ENCODE results near the gene CASD1. TPM values are rescaled to one million over a fixed set of nuclear protein-coding genes. Genes with fewer than 3 reads are reported as not detected.

CASD1 gene
- 157 and 187 TPM in 2 replicates for polyA plus RNA-seq
- 153 and 166 TPM in 2 replicates for polyA minus RNA-seq

DNA sequence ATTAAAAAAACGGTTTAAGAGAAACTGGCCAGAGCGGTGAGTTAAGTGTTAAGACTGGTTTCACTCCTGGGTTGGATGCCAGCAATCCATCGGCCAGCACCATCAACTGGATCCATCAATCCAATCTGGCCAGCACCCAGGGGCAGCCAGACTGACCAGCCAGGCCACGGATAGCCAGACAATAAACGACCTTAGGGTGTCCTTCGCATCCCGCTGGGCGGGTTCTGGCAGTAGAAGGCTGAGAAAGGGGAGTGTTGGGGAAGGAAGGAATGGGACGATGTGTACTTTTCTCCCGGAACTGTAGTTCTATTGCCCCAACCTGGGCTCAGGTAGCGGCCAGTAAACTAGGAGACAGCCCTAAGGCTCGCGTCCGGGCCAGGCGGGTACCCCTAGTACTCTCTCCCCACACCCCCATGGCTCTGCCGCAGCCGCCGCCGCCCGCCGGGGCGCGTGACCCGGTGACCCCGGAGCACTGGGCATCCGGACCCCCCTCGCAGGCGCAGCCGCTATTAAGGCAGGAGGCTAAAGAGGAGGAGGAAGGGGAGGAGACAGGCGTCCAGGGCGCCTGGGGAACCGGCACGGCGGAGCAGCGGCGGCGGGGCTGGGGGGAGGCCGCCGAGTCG, at the start of gene CASD1:
Gene CASD1, plus strand, starts transcription at position 546 of the 623 bp plus-strand sequence. CDS start 276 bp downstream, outside the sequence.
- H2AFZ ChIP-seq (ENCODE audit: low read depth, low read length): peak within 1 kb of the TSS; percentile 94
- TF ChIP-seq RAD21 (conservative IDR thresholded peaks at IDR 0.05) (no peak), EZH2 (IDR thresholded peaks at IDR 0.05; ENCODE audit: borderline replicate concordance, insufficient read depth, low read length, poor library complexity, severe bottlenecking) (no peak), POLR2AphosphoS5 (IDR thresholded peaks at IDR 0.05) (no peak), SMC3 (conservative IDR thresholded peaks at IDR 0.05; ENCODE audit: poor library complexity) (no peak), MXI1 (conservative IDR thresholded peaks at IDR 0.05; ENCODE audit: poor library complexity, severe bottlenecking) (no peak), CTCF (IDR thresholded peaks at IDR 0.05; ENCODE audit: poor library complexity, severe bottlenecking) (no peak), TAF1 (IDR thresholded peaks at IDR 0.05; ENCODE audit: low read depth) (no peak)
- TF ChIP-seq, protein P1, sequence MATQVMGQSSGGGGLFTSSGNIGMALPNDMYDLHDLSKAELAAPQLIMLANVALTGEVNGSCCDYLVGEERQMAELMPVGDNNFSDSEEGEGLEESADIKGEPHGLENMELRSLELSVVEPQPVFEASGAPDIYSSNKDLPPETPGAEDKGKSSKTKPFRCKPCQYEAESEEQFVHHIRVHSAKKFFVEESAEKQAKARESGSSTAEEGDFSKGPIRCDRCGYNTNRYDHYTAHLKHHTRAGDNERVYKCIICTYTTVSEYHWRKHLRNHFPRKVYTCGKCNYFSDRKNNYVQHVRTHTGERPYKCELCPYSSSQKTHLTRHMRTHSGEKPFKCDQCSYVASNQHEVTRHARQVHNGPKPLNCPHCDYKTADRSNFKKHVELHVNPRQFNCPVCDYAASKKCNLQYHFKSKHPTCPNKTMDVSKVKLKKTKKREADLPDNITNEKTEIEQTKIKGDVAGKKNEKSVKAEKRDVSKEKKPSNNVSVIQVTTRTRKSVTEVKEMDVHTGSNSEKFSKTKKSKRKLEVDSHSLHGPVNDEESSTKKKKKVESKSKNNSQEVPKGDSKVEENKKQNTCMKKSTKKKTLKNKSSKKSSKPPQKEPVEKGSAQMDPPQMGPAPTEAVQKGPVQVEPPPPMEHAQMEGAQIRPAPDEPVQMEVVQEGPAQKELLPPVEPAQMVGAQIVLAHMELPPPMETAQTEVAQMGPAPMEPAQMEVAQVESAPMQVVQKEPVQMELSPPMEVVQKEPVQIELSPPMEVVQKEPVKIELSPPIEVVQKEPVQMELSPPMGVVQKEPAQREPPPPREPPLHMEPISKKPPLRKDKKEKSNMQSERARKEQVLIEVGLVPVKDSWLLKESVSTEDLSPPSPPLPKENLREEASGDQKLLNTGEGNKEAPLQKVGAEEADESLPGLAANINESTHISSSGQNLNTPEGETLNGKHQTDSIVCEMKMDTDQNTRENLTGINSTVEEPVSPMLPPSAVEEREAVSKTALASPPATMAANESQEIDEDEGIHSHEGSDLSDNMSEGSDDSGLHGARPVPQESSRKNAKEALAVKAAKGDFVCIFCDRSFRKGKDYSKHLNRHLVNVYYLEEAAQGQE (IDR thresholded peaks at IDR 0.05; ENCODE audit: borderline replicate concordance): no peak
- H3F3A ChIP-seq (ENCODE audit: insufficient read depth, low read length, poor library complexity, severe bottlenecking): no peaks in the 10 kb centered on the region

DNA sequence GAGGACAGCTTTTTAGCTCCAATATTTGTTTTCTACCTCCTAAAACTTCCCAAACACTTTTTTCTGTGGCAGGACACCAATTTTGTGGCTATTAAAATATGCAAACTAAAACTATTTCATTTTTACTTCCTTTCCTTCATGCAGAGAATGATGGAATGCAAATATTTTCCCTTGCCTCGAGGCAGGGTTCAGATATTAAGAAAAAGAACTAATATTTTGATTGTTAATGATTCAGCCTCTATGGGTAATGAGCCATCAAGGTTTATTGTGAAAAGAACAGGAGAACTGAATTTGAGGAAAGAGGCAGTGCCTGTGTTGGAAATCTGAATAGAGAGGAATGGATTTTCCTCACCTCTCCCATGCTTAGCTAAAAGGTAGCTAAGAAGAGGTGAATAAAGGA, 43.1 kb upstream of the CASD1 start:
- H3K36me3 ChIP-seq (ENCODE audit: insufficient read depth, low read length): no peaks in the 10 kb centered on the region
- H3K9me2 ChIP-seq (ENCODE audit: insufficient read depth, low read length): no peaks in the 10 kb centered on the region
- H2AFZ ChIP-seq (ENCODE audit: low read depth, low read length): no peak overlapping the region
- no peak overlapping the region for H3K27ac ChIP-seq (ENCODE audit: low read length)
- no peak overlapping the region for H3K9ac ChIP-seq (ENCODE audit: low read length)
- no peaks in the 10 kb centered on the region for H3K79me2 ChIP-seq (replicated peaks; ENCODE audit: insufficient read depth, low read length)
- TF ChIP-seq SMC3 (conservative IDR thresholded peaks at IDR 0.05; ENCODE audit: poor library complexity): no peak
- no peak for TF ChIP-seq EP300 (conservative IDR thresholded peaks at IDR 0.05; ENCODE audit: poor library complexity, severe bottlenecking)
- no peak for TF ChIP-seq RAD21 (conservative IDR thresholded peaks at IDR 0.05)
- no peak for TF ChIP-seq MXI1 (conservative IDR thresholded peaks at IDR 0.05; ENCODE audit: poor library complexity, severe bottlenecking)
- TF ChIP-seq, protein P1 (IDR thresholded peaks at IDR 0.05; ENCODE audit: borderline replicate concordance): no peak
- TF ChIP-seq CTCF (IDR thresholded peaks at IDR 0.05; ENCODE audit: poor library complexity, severe bottlenecking): no peak
- no peak for TF ChIP-seq POLR2AphosphoS5 (IDR thresholded peaks at IDR 0.05)
- no peak for TF ChIP-seq TAF1 (IDR thresholded peaks at IDR 0.05; ENCODE audit: low read depth)
- no peak for TF ChIP-seq EZH2 (IDR thresholded peaks at IDR 0.05; ENCODE audit: borderline replicate concordance, insufficient read depth, low read length, poor library complexity, severe bottlenecking)
- no peaks in the 10 kb centered on the region for H3K27me3 ChIP-seq (ENCODE audit: insufficient read depth, low read depth, low read length)
- no peak overlapping the region for H3K4me3 ChIP-seq (ENCODE audit: low read length)
- H3K4me2 ChIP-seq (ENCODE audit: low read length): no peak overlapping the region
- no peaks in the 10 kb centered on the region for H3K9me3 ChIP-seq (ENCODE audit: low read length)
- no peaks in the 10 kb centered on the region for H4K20me1 ChIP-seq (ENCODE audit: insufficient read depth)
- H3F3A ChIP-seq (ENCODE audit: insufficient read depth, low read length, poor library complexity, severe bottlenecking): no peaks in the 10 kb centered on the region

More for the DNA sequence above, at the start of gene CASD1:
- Histone ChIP-seq H3K36me3 (ENCODE audit: insufficient read depth, low read length) (no peaks in the 10 kb centered on the region), H3K79me2 (replicated peaks; ENCODE audit: insufficient read depth, low read length) (peaks cover 59% of the 10 kb centered on the region), H3K27ac (ENCODE audit: low read length) (peak within 1 kb of the TSS; percentile 88), H3K27me3 (ENCODE audit: insufficient read depth, low read depth, low read length) (no peaks in the 10 kb centered on the region), H3K4me2 (ENCODE audit: low read length) (peak within 1 kb of the TSS; percentile 98), H3K9me3 (ENCODE audit: low read length) (no peaks in the 10 kb centered on the region), H3K9ac (ENCODE audit: low read length) (peak within 1 kb of the TSS; percentile 89), H4K20me1 (ENCODE audit: insufficient read depth) (no peaks in the 10 kb centered on the region), H3K9me2 (ENCODE audit: insufficient read depth, low read length) (no peaks in the 10 kb centered on the region), H3K4me3 (ENCODE audit: low read length) (peak within 1 kb of the TSS; percentile 72)

Data from neural cell (in vitro differentiated cells).